Measurements from ENCODE around the gene NAA35.

DNA sequence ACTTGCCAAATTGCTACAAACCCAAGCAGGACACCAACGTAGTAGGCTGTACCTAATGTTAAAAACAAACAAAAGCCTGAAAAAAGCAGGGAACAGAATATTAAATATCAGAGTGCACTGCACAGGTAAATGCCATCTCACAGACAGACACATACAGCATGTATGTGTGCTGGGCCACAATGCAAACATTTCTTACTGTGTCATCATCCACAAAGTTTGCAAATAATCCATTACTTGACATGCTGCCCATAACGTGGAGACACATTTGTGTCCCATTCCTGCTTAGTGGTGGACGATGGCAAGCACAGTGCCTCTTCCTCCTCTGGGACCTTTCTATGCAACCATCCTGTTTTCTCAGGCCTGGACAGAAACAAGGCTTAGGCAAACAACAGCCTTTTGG is 113.7 kb downstream of the NAA35 start:
- no peak for TF ChIP-seq CTCF (IDR thresholded peaks at IDR 0.05)
- TF ChIP-seq, protein P1, sequence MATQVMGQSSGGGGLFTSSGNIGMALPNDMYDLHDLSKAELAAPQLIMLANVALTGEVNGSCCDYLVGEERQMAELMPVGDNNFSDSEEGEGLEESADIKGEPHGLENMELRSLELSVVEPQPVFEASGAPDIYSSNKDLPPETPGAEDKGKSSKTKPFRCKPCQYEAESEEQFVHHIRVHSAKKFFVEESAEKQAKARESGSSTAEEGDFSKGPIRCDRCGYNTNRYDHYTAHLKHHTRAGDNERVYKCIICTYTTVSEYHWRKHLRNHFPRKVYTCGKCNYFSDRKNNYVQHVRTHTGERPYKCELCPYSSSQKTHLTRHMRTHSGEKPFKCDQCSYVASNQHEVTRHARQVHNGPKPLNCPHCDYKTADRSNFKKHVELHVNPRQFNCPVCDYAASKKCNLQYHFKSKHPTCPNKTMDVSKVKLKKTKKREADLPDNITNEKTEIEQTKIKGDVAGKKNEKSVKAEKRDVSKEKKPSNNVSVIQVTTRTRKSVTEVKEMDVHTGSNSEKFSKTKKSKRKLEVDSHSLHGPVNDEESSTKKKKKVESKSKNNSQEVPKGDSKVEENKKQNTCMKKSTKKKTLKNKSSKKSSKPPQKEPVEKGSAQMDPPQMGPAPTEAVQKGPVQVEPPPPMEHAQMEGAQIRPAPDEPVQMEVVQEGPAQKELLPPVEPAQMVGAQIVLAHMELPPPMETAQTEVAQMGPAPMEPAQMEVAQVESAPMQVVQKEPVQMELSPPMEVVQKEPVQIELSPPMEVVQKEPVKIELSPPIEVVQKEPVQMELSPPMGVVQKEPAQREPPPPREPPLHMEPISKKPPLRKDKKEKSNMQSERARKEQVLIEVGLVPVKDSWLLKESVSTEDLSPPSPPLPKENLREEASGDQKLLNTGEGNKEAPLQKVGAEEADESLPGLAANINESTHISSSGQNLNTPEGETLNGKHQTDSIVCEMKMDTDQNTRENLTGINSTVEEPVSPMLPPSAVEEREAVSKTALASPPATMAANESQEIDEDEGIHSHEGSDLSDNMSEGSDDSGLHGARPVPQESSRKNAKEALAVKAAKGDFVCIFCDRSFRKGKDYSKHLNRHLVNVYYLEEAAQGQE (IDR thresholded peaks at IDR 0.05; ENCODE audit: insufficient read depth in 1 of 2, low read depth in 2 of 2, low read length in 1 of 2) = no peak
- no peak for TF ChIP-seq POLR2AphosphoS5 (IDR thresholded peaks at IDR 0.05; ENCODE audit: low read depth, low read length)
- no peak for TF ChIP-seq SIN3A (IDR thresholded peaks at IDR 0.05; ENCODE audit: borderline replicate concordance, insufficient read depth, low read depth, low read length)
- TF ChIP-seq TCF7L2 (IDR thresholded peaks at IDR 0.05; ENCODE audit: low read depth, low read length) = no peak

All from Panc1 (cell line).